ENCODE measurements around the gene IGF1R.

IGF1R gene

DNA sequence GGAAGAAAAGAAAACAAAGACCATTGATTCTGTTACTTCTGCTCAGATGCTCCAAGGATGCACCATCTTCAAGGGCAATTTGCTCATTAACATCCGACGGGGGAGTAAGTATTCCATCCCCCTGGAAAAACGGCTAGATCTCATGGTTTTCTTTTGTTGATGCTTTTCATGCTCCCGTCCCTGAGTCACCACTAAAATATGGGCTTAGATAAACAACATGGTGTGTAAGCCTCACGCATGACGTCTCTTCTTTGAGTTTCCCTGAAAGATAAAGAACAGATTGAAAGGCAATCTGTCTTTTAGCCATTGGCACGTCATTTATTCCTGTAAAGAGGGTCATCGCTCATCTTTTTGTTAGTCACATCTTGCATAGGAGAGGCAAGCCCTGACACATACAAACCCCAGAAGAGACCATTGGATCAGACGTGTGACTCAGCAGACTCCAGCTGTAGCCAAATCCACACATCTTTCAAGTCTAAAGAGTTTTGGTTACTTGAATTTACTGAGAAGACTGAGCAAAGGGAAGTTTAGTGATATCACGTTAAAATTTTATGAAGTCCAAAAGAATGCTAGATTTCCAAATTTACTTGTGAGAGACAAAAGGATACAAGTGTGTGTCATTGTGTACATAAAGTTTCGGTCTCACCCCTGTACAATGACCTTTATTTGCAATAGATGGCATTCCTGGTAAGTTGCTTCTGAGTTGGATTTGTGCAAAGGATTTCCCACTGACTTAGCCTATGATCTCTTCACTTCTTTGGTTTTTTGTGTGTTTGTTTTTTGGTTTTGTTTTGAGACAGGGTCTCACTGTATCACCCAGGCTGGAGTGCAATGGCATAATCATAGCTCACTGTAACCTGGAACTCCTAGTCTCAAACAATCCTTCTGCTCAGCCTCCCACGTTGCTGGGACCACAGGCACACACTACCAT, 248.7 kb downstream of the IGF1R start:
- DNase-seq = no peak

DNA sequence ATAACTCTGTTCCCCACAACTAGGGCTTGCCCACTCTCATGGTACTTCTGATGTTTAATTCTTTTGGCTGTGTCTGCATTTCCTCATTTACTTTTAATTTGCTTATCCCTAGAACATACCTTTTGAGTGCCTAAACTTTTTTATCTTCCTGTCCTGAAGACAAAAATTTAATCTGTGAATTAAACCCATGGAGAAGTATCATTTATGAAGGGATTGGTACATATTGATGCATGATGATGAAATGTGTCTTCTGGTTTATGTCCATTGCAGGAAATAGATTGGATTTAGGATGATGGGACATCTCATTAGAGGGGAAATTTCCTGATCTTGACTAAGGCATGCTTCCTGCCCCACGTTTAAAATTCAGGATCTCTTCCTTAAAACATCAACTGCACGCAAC, 249.8 kb downstream of the IGF1R start:
- no peak for DNase-seq

DNA sequence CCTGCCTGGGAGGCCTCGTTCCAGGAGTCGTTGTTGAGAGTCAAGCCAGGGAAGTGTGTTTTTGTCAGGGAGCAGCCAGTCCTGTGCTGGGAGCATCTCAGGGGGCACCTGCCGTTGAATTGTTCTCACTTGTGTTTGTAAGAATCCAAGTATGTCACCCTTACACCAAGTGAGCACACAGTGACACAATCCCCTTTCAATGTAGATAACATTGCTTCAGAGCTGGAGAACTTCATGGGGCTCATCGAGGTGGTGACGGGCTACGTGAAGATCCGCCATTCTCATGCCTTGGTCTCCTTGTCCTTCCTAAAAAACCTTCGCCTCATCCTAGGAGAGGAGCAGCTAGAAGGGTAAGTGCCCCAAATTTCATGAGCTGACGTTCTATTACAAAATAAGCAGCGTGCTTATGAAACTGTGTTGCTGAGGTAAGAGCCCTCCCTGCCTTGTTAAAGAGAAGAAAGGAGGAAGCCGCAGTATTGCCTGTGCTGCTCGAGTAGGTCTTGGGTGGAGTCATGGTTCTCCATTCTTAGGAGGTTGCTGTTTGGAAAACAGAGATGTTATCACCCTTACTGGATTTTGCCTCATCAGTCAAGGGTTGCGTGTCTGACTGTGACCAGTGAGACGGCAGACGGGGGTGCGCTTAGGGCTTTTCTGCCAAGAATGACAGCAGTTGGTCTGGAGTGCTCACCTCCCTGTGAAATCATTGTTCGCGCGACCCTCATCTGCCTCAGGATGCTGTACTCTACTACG, 251.1 kb downstream of the IGF1R start:
- DNase-seq = no peak

DNA sequence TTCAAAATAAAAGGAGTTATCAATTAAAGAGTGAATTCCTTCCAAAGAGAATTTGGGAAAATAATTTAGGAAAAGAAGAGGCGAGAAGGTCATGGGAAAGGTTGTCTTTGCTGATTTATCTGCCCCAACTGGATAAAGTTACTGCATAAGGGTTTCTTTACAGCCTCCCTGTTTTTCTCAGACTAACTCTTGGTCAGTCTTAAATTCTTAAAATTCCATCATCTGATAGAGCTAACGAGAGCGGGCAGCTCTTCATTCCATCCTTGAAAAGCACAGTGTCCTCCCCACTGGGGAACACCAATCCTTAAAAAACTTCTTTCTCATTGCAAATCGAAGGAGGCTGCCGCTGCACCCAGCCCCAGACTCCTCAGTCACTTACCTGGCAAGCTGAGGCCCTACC, 252.0 kb downstream of the IGF1R start:
- no peak for DNase-seq

DNA sequence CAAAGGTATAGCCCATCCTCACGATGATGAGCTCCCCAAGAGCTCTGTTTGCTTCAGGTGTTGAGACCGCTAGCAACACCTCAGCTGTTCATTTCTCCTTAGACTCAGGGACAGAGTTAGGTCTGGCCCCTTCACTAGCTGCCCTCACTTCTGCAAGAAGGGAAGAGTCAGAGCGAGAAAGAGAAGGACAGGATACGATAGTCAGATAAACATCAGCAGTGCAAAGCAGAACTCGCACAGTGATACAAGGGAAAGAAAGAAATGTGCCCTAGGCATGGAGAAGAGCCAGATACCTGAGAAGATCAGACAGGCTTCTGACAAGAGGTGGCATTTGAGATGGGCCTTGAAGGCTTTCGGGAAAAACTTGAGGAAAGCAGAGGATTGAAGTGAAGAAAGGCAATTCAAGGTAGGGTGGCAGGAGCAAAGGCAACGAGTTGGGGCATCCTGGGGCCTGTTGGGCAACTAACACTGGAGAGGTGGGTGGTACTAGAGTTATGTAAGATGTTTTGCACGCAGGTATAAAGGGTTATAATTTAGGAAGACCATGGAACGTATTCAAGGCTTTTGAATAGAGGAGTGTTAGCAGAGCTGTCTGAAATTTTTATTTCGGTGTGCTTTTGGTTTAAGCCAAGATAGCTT, 253.2 kb downstream of the IGF1R start:
- DNase-seq = no peak

DNA sequence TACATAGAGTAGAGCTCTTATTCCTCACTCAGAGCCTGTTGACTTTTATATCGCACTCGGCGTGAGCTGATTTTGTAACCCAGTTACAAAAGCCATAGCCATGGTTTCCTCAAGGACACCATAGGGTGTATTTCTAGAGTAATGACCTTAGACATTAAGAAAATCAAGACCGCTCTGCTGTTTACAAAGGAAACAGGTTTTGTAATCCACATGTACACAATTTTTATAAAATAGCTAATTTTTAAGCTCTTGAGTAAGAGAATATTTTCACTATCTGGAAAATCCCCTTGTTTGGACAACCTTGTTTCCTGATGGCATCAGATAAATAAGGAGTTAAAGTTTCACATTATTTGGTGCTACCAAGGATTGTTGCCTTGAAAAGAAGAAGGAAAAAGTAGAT, 254.6 kb downstream of the IGF1R start:
- DNase-seq = no peak

DNA sequence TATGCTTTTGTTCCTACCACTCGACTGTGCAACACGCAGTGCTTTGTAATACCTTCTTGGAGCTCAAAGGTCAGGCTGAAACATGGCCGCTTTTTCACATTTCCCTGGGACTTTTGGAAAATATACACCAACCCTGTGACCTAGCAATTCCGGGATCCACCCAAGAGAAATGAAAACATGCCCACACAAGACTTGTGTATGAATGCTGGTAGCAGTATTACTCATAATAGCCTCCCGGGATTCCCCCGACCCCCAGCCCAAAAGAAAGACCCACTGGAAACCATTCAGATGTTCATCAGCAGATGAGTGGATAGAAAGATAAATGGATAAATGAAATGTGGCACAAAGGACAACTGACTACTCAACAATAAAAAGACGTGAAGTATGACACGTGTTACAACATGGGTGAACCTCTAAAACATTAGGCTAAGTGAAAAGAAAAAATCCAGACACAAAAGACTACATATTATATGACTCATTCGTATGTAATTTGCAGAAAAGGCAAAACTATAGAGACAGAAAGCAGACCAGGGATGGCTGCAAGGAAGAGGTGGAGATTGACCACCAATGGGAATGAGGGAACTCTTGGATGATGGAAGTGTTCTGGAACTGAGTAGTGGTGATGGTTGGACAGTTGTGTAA, 255.2 kb downstream of the IGF1R start:
- DNase-seq = no peak

DNA sequence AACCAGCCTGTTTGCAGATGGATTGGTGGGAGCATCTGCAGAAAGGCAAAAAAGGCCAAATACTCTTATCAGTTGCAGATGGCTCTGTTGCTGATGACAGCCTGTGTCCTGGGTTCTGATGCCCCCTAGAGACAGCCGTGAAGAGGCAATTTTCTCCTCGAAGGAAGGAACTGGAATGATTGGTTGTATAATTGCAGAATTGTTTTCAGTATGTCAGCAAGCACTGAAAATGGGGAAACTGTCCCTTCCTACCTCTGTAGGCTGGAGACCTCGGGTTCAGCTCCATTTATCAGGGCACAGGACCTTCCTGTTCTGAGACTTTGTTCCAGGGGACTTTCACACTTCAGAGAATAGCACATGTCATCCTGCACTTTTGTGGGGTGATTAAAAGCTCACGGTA, 256.2 kb downstream of the IGF1R start:
- DNase-seq = no peak

DNA sequence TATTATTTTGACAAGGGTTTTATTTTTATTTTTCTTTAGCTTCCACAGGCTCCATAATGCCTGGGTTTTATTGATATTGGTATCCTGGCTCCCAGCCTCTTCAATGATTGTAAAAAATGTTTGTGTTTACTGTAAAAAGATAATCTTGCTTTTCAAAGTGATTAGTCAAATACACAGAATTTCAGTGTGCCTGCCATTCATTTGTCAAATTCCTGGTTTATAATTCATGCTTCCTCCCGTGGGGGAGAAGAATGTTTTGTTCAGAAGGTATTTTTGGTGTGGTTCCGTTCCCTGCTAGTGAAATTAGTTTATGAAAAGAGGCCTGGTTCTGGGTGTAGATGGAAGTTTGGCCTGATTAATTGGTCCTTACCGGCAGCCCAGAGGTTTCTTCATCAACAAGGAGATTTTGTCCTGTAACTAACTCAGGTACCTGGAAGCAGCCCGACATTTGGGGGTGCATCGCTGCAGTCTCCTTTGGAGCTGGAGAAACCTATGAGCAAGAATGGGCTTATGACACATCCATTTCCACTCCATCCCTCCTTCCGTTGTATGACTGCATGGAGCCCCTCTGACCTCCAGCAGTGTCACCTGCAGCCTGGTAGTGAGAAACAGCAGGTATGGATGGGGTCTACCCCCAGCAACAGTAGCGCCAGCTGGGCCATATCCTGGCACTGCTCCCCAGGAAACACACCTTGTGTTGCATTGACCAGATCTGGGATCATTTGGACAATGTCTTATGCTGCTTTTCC, 257.8 kb downstream of the IGF1R start:
- DNase-seq = no peak

DNA sequence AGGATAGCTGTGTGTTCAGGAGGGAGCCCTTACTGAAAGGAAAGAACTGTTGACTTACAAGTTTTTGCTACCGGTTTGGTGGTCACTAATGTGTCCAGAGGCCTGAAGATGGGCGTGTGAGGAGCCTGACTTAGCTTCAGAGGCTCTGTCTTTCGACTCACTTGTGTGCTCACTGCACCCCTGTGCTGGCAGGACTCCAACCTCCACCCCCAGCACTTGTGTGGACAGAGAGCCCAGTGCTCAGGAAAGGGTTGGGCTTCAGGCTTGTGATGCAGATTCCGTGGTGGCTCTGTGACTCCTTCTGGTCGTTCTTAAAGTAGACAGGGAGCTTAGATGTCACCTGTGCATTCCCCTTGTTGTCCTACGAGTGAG, 258.4 kb downstream of the IGF1R start:
- DNase-seq = no peak

DNA sequence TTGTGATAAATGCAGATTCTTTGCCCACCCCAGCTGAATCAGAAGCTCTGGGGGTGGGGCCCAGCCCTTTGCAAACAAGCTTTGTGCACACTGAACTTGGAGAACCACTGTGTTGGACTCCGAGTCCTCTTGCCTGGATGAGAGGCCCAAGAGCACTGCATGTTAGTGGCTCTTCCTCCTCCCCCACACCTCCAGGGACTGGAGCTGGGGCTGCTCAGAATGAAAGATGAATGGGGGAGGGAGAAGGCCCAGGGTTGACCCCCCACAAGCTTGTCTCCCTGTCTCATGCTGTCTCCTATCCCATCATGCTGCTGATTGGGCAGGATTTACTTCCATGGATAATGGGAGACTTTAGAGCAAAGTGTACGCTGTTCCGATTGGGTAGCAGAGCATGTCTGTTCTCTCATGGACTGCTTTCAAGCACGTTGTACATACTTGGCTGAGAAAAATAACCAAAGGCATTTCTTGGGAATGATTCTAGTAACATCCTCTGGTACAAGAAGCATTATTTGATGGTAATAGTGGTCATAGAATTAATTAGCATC, 259.7 kb downstream of the IGF1R start:
- DNase-seq = no peak

DNA sequence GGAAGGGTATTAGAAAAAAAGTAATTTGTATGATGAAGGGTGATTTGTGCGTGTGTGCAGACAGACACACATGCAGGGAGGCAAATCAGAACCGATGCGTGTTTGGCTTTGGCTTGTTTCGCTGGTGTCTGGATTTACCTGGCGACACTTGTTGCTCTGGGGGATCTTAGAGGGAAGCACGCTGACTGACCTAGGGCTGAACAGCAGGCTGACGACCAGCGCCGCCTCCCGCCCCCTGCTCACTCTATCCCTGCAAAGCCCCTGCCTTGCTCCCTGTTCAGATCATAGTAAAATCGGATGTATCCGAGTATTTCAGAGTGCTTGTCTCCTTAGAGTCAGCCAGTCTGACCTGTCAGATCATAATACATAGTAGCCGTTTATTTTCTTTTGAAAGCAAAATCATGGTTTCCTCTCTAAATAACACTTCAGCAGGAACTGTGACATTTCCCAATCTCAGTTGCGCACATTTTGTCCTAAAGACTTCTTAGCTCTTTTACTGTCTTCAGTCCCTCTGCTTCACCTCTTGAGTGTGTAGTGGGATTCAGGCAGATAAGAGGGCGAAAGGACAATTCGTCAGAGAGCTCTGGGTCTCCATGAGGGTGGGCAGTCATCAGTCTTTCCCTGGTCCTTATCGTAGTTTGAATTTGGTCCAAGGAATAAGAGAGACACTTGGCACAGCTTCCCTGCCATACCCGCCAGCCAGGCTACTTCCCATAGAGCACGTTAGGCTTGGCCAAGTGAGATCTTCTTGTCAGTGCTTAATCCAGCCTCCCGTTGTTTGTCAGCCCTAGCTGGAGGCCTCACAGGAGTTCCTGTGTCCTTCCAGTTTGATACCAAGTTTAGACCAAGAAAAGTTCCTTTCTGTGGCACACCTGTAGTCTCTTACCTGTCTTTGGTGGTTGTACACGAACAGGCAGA, 261.9 kb downstream of the IGF1R start:
- no peak for DNase-seq

DNA sequence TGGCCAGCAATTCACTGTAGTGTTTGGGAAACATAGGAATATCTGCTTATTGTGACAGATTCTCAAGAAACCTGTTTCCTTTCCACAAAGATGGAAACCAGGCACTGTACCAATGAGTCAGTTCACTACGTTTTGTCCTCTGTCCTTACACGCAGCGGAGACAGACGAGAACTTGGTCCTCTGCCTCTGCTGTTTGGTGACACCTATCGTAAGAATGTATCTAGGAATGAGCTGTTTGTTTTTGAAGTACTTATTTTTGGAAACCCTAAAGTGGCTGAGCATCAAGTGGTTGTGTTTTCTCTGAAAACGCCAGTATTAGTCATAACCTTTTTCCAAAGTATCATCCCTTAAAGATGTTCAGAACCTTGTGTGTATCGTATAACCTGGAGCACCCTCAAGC, 266.3 kb downstream of the IGF1R start:
- DNase-seq = no peak

DNA sequence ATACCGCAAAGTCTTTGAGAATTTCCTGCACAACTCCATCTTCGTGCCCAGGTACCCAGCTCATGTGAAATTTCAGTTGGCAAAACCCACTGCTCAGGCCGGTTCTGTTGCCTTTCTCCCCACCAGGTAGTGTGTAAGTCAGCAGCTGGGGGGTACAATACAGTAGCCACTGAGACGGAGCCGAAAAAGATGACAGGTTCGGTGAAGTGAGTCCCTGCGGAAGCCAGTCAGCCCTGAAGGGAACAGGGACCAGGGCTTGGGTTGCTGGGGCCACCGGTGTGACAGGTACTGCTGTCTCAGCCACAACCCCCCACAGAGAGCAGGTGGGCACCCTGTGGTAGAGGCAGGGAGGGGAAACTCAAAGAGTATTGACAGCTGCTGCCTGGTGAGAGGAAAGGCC, 268.5 kb downstream of the IGF1R start:
- no peak for DNase-seq

DNA sequence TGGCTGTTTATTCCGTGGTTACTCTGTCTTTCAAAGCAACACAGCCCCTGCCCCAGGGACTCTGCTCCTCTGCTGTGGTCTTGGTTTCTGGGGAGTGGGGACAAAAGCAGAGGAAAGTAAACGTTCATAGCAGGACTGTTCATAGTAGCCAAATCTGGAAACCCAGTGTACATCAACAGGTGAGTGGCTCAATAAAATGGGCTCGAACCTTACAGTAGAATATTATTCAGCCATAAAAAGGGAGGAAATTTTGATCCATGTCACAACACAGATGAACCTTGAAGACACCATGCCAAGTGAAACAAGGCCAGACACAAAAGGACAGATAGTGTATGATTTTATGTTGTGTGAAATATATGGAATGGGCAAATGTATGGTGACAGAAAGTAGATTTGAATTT, 269.1 kb downstream of the IGF1R start:
- no peak for DNase-seq

DNA sequence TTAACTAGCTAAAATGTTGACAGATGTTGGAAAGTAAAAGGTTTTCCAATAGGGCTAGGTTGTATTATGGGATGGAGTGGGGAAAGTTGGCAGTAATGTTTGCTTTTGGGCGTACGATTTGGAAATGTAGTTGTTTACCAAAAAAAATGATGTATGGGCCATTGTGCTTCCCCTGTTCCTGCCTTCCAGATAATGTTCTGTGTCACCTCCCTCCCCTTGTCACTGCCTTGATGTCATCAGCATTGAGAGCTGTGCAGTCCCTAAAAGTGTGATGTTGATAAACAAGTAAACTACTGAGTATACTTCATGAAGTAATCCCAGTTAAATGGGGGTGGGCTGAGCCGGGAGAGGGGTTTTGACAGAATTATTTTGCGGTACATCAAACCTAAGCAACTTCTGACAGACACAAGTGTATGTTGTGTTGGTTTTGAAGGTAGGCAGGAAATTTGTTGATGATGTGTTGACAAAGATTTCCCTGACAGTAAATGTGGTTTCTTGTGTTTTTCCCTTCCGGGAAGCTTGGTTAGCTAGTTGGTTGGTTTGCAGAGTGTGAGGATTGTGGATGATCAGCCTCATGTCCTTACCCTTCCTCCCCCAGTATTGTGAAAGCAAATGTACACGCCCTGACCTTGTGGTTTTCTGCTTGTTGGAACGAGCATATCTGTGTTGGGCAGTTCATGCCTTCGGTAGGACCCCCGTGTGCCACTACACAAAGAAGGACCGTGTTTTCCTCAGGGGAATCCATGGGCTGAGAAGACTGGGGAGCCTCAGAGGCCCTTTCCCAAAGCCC, 271.9 kb downstream of the IGF1R start:
- DNase-seq = no peak

DNA sequence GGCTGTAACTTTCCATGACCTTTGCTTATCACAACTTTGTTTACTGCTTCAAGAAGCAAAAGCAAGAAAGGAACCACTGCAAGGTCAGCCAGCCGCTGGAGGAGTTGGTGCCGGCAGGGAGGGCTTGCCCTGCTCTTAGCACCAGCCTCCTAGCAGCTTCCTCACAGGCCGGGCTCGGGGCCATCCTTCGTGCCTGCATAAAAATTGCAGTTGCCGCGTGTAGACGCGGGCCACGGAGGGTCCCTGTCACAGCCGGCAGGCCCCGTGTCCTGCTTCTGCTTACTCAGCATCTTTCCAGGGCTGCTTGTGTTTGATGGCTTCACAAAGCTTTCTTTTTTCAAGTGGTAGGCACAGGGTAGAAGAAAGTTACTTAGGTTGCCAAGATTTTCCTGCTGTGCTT, 274.8 kb downstream of the IGF1R start:
- no peak for DNase-seq

DNA sequence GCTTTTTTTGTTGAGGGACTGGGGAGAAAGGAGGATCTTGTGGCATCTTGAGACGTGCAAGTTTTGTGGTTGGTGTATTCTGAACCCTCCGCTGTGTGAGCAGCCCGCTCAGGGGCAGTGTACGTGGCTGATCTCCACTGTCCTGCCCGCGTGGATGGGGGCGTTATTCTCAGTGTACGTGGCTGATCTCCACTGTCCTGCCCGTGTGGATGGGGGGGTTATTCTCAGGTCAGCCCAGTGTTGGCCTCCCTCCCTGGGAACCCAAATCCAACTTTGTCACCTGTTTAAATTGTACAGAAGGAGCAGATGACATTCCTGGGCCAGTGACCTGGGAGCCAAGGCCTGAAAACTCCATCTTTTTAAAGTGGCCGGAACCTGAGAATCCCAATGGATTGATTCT, 275.2 kb downstream of the IGF1R start:
- DNase-seq = no peak

DNA sequence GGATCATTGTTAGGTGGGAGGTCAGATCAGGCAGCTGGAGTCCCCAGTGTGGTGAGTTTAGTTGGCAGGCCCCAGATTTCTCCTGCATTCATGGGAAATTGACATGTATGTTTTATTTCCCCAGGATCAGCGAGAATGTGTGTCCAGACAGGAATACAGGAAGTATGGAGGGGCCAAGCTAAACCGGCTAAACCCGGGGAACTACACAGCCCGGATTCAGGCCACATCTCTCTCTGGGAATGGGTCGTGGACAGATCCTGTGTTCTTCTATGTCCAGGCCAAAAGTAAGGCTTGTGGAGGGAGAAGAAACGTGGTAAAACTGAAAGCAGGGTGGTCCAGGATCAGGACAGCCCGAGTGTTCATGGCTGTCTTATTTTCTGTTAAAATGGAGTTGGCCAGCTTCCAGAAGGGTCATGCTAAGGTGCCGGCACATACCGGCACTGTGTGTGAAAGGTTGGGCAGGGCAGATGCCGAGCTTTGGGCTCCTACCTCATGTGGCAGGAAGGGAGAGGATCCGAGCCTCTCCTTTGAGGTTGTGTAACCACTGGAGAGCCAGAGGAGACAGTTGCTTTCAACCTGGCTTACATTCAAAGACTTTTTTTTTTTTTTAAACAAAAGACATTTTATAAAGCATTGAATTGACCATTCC, 276.2 kb downstream of the IGF1R start:
- no peak for DNase-seq

DNA sequence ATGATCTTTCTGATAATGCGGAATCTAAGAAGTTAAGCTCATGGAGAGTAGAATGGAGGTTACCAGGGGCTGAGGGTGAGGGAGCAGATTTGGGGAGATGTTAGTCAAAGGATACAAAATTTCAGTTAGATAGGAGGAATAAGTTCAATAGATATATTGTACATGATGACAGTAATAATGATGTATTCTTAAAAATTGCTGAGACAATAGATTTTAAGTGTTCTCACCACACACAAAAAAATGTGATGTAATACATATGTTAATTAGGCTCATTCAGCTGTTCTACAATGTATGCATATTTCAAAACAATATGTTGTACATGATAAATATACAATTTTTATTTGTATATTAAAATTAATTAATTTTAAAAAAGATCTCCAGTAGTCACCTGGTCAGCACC, 277.9 kb downstream of the IGF1R start:
- DNase-seq = no peak
